Neural progenitor cell (in vitro differentiated cells): ENCODE results near the gene C11orf71. TPM values are rescaled to one million over a fixed set of nuclear protein-coding genes. Genes with fewer than 3 reads are reported as not detected.

Source experiments
- DNase-seq: peaks from one replicate; pipeline ENCODE4 v3.0.0-alpha.2; 2016; ENCODE audit warnings: low spot score
- H2AFZ ChIP-seq: fragments of 200-600 bp; sonication (generic); replicated peaks from 2 replicates; pipeline ENCODE4 v1.6.1; 2016; ENCODE audit warnings: antibody characterized with exemption
- H3F3A ChIP-seq: fragments of 200-600 bp; sonication (generic); 2 replicates; pipeline ENCODE4 v1.6.1; 2016; ENCODE audit warnings: antibody characterized with exemption, low read depth
- H3K27ac ChIP-seq: fragments of 200-600 bp; sonication (generic); 2 replicates; pipeline ENCODE4 v1.5.1; 2016; ENCODE audit warnings: mild to moderate bottlenecking
- H3K27me3 ChIP-seq: fragments of 200-600 bp; sonication (generic); 2 replicates; pipeline ENCODE4 v1.6.1; 2016; ENCODE audit warnings: mild to moderate bottlenecking, moderate library complexity
- H3K36me3 ChIP-seq: fragments of 200-600 bp; sonication (generic); 2 replicates; pipeline ENCODE4 v1.5.1; 2016
- H3K4me1 ChIP-seq: fragments of 200-600 bp; sonication (generic); 2 replicates; pipeline ENCODE4 v1.6.1; 2016; ENCODE audit warnings: mixed run types
- H3K4me2 ChIP-seq: fragments of 200-600 bp; sonication (generic); 2 replicates; pipeline ENCODE4 v1.6.1; 2016
- H3K4me3 ChIP-seq: fragments of 200-600 bp; sonication (generic); 2 replicates; pipeline ENCODE4 v1.5.1; 2016
- H3K79me2 ChIP-seq: fragments of 200-600 bp; sonication (generic); 2 replicates; pipeline ENCODE4 v1.6.1; 2016; ENCODE audit warnings: low read depth
- H3K9ac ChIP-seq: fragments of 200-600 bp; sonication (generic); 2 replicates; pipeline ENCODE4 v1.6.1; 2016
- H3K9me3 ChIP-seq: fragments of 200-600 bp; sonication (generic); 2 replicates; pipeline ENCODE4 v1.5.1; 2016; ENCODE audit warnings: low read depth
- H4K20me1 ChIP-seq: fragments of 200-600 bp; sonication (generic); 2 replicates; pipeline ENCODE4 v1.6.1; 2016; ENCODE audit warnings: low read depth
- H3K27ac Mint-ChIP-seq: 3 replicates; pipeline ENCODE4 v1.8.0; 2021; ENCODE audit warnings: mixed read lengths
- H3K27me3 Mint-ChIP-seq: 2 replicates; pipeline ENCODE4 v1.8.0; 2022; ENCODE audit warnings: low read depth, mild to moderate bottlenecking, inconsistent platforms, moderate library complexity, mixed read lengths; ENCODE audit not compliant: insufficient read depth
- H3K36me3 Mint-ChIP-seq: 3 replicates; pipeline ENCODE4 v1.8.0; 2021; ENCODE audit warnings: mixed read lengths
- H3K4me1 Mint-ChIP-seq: 3 replicates; pipeline ENCODE4 v1.8.0; 2021; ENCODE audit warnings: mixed read lengths
- H3K4me3 Mint-ChIP-seq: 3 replicates; pipeline ENCODE4 v1.8.0; 2021; ENCODE audit warnings: mild to moderate bottlenecking, moderate library complexity, mixed read lengths
- H3K9me3 Mint-ChIP-seq: 3 replicates; pipeline ENCODE4 v1.8.0; 2020; ENCODE audit warnings: mixed read lengths
- EZH2 ChIP-seq: fragments of 200-600 bp; sonication (generic); IDR thresholded peaks from 2 replicates; pipeline ENCODE4 v1.6.1; 2017; ENCODE audit warnings: antibody characterized with exemption, mild to moderate bottlenecking, moderate library complexity
- EZH2phosphoT487 ChIP-seq: fragments of 200-600 bp; sonication (generic); IDR thresholded peaks from 2 replicates; pipeline ENCODE4 v1.6.1; 2017; ENCODE audit warnings: antibody characterized with exemption
- total RNA-seq: library from RNA; depleted of rRNA; stranded (reverse); fragments of >200 nt; gene quantifications from 2 replicates; pipeline ENCODE4 v1.2.3, GENCODE V29; 2015; ENCODE audit warnings: low replicate concordance
- TF ChIP-seq, protein P1 (sequence below): fragments of 200-600 bp; sonication (generic); IDR thresholded peaks from 2 replicates; pipeline ENCODE4 v1.5.1; 2017; ENCODE audit warnings: antibody characterized with exemption, mild to moderate bottlenecking

C11orf71 gene
- total RNA-seq, 1 donor from 2014 or later = 6.8 TPM

DNA sequence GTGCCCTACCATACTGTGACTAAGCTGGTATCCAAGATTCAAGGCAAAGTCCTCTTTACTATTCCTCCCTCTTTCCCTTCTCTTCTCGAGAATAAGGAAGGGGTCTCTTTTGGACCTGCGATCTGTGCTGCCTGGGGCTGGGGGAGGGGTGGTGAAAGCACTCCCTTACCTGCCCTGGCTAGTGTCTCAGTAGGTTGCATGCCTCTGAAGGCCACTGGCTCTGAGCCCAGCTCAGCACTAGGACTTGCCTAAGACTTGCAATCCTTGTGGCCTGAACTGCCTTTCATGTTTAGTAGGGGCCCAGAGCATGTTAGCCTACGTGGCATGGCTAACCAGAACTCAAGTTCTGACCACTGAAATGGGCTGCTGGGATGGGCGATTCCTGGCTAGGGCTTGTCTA, 26.0 kb upstream of the C11orf71 start:
- no peaks in the 10 kb centered on the region for H3K4me1 ChIP-seq
- no peaks in the 10 kb centered on the region for H3K79me2 ChIP-seq
- no peak overlapping the region for H3K9ac ChIP-seq
- H3K4me3 ChIP-seq = no peak overlapping the region
- no peak overlapping the region for H3K27ac ChIP-seq
- no peak for TF ChIP-seq EZH2
- TF ChIP-seq EZH2phosphoT487 = no peak
- TF ChIP-seq, protein P1, sequence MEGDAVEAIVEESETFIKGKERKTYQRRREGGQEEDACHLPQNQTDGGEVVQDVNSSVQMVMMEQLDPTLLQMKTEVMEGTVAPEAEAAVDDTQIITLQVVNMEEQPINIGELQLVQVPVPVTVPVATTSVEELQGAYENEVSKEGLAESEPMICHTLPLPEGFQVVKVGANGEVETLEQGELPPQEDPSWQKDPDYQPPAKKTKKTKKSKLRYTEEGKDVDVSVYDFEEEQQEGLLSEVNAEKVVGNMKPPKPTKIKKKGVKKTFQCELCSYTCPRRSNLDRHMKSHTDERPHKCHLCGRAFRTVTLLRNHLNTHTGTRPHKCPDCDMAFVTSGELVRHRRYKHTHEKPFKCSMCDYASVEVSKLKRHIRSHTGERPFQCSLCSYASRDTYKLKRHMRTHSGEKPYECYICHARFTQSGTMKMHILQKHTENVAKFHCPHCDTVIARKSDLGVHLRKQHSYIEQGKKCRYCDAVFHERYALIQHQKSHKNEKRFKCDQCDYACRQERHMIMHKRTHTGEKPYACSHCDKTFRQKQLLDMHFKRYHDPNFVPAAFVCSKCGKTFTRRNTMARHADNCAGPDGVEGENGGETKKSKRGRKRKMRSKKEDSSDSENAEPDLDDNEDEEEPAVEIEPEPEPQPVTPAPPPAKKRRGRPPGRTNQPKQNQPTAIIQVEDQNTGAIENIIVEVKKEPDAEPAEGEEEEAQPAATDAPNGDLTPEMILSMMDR = no peak
- no peak for DNase-seq
- H3K4me2 ChIP-seq = no peak overlapping the region
- H4K20me1 ChIP-seq = no peaks in the 10 kb centered on the region
- Mint-ChIP-seq H3K4me3 (no peak overlapping the region), H3K27ac (no peak overlapping the region), H3K27me3 (no peaks in the 10 kb centered on the region), H3K9me3 (peaks cover 3% of the 10 kb centered on the region), H3K36me3 (no peaks in the 10 kb centered on the region), H3K4me1 (no peaks in the 10 kb centered on the region)
- no peaks in the 10 kb centered on the region for H3K36me3 ChIP-seq
- no peaks in the 10 kb centered on the region for H3F3A ChIP-seq
- H3K27me3 ChIP-seq = no peaks in the 10 kb centered on the region
- no peaks in the 10 kb centered on the region for H3K9me3 ChIP-seq
- H2AFZ ChIP-seq = no peak overlapping the region

DNA sequence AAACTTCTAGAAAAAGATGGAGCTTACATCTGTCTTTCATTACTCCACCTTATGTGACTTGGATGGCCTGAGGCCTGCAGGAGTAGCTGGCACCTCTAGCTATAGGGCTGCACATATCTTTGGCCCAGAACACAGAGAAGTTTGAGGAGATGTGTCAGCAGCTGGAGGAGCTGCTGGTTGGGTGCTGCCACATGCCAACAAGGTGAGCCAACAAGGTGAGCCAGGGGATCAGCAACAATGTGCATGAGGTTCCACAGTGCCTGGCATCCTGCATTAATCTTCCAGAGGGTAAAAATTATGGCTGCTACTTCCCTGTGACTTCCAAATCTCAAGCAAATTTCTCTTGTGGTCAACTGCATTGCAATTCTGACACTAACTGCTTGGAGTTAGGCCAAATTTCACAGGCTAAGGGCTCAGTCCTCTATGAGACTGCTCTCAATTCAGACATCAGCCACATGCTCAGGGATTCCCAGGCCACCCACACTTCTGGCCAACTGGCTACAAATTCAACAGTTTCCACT, 16.2 kb upstream of the C11orf71 start:
- Histone ChIP-seq H3K27me3 (no peaks in the 10 kb centered on the region), H3K4me2 (no peak overlapping the region), H3K27ac (no peak overlapping the region), H3F3A (no peaks in the 10 kb centered on the region), H4K20me1 (no peaks in the 10 kb centered on the region), H3K36me3 (peaks cover 3% of the 10 kb centered on the region), H2AFZ (no peak overlapping the region), H3K9ac (no peak overlapping the region), H3K4me3 (no peak overlapping the region), H3K79me2 (no peaks in the 10 kb centered on the region), H3K9me3 (no peaks in the 10 kb centered on the region), H3K4me1 (peaks cover 5% of the 10 kb centered on the region)
- H3K4me3 Mint-ChIP-seq = no peak overlapping the region
- TF ChIP-seq EZH2 (no peak), EZH2phosphoT487 (no peak)
- TF ChIP-seq, protein P1 = no peak
- H3K4me1 Mint-ChIP-seq = peaks cover 4% of the 10 kb centered on the region
- H3K27ac Mint-ChIP-seq = no peak overlapping the region
- H3K27me3 Mint-ChIP-seq = no peaks in the 10 kb centered on the region
- DNase-seq = no peak
- no peaks in the 10 kb centered on the region for H3K9me3 Mint-ChIP-seq
- H3K36me3 Mint-ChIP-seq = peaks cover 3% of the 10 kb centered on the region

GRCh38 chr11:114413958-114414357, 13.6 kb upstream of the C11orf71 start:
- no peak overlapping the region for H3K4me3 ChIP-seq
- no peak overlapping the region for H3K27ac Mint-ChIP-seq
- H4K20me1 ChIP-seq = no peaks in the 10 kb centered on the region
- H3K27me3 Mint-ChIP-seq = no peaks in the 10 kb centered on the region
- H3K9ac ChIP-seq = no peak overlapping the region
- no peaks in the 10 kb centered on the region for H3K27me3 ChIP-seq
- peaks cover 6% of the 10 kb centered on the region for H3K36me3 Mint-ChIP-seq
- H3K4me1 Mint-ChIP-seq = peaks cover 4% of the 10 kb centered on the region
- H3K79me2 ChIP-seq = no peaks in the 10 kb centered on the region
- H3K27ac ChIP-seq = no peak overlapping the region
- H3K36me3 ChIP-seq = peaks cover 5% of the 10 kb centered on the region
- H3K9me3 Mint-ChIP-seq = no peaks in the 10 kb centered on the region
- no peak for TF ChIP-seq EZH2phosphoT487
- TF ChIP-seq EZH2 = no peak
- TF ChIP-seq, protein P1 = no peak
- no peak overlapping the region for H3K4me2 ChIP-seq
- peak; percentile 21 for DNase-seq
- no peak overlapping the region for H3K4me3 Mint-ChIP-seq
- no peak overlapping the region for H2AFZ ChIP-seq
- H3F3A ChIP-seq = no peaks in the 10 kb centered on the region
- no peaks in the 10 kb centered on the region for H3K9me3 ChIP-seq
- H3K4me1 ChIP-seq = peaks cover 5% of the 10 kb centered on the region
